Tongue (tissue), 2 donors: Measurements from ENCODE around the gene P2RX6. TPM values are rescaled to one million over a fixed set of nuclear protein-coding genes. Genes with fewer than 3 reads are reported as not detected.

Experiments used
- DNase-seq: peaks from one replicate; pipeline ENCODE4 v3.0.0-alpha.2; 2015
- total RNA-seq: library from RNA; depleted of rRNA; stranded (reverse); fragments of >200 nt; gene quantifications from one replicate; pipeline ENCODE4 v1.2.3, GENCODE V29; 2014

P2RX6 gene
- total RNA-seq, 1 donor from 2014 or later = 19.3 TPM

GRCh38 chr22:20979940-20980453, 35.0 kb upstream of the P2RX6 start:
- DNase-seq = no peak

GRCh38 chr22:20980523-20980922, 34.4 kb upstream of the P2RX6 start:
- DNase-seq = no peak

GRCh38 chr22:20980938-20981722, 33.8 kb upstream of the P2RX6 start:
- no peak for DNase-seq

DNA sequence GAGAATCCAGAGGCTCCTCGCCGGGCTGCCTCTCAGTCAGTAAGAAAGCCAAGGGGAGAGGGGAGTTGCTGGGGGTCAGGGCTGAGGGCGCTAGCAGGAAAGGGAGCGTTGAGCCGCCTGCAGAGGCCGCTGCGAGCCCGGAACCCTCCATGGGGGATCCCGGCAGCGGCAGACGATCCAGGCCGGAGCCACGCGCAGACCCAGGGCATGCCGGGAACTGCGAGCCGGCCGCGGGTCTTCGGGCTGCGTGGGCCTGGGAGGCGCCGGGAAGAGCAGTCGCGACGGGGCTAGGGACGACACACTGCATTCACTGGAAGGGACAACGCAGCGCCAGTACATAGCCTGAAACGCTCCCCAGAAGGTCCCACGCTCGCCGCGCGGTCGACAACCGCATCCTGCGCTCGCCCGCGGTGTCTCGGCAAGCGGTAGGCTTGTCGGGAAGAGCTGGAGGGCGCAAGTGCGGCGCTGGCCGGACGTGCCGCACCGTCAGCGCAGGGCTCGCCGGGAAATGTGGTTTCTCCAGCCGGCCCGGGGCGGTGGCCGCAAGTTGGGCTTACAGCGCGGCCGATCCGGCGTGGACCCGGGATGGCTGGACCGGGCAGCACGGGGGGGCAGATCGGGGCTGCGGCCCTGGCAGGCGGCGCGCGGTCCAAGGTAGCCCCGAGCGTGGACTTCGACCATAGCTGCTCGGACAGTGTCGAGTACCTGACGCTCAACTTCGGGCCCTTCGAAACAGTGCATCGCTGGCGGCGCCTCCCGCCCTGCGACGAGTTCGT, 33.0 kb upstream of the P2RX6 start, which contains the start of gene LZTR1:
LZTR1 (plus strand) TSS at position 511 of the 776 bp plus-strand sequence; CDS start at position 586, 75 bp downstream.
- DNase-seq = peak; percentile 91

DNA sequence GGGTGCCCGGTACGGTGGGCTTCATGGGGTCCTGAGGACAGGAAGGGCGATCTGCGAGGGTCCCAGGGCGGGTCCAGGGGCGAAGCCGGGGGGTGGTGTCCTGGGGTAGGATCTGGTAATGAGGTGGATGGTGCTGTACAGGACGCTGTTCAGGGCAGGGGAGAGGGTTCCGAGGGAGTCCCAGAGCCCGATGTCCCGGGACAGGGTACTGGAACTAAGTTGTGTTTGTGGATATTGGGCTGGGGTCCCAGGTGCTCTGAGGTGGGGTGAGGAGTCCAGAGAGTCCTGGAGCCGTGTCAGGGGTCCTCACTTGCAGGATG, 32.4 kb upstream of the P2RX6 start:
- no peak for DNase-seq

DNA sequence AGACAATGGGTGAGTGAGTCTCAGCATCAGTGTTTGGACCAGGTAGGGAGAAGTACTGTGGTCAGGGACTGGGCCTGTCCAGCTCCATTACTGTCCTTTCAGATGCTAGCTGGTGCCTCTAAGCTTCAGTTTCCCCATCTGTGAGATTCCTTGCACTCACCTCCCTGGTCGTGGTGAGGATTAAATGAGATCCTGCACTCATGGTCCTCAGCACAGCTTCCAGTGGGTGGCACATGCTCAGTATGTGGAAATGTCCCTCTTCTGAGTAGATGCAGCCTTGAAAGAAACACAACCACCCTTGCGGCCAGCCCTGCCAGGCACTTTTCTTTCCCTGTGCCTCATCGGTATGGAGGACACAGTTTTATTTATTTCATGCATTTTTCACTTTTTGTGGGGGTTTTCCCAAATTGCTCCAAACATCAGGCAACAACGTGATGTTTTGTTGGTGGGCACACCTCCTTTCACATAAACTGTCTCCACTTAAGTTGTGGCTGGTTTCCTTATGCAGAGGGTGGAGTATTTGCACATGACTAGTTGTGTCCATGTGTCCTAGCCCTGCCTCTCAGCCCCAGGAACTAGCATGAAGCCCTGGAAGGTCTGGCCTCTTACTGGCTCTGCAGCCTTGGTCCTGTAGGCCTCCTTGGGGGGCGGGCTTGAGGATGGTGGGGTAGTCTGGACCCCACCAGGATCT, 31.7 kb upstream of the P2RX6 start:
- no peak for DNase-seq

- DNase-seq = no peak
These were observed 29.2 kb upstream of the P2RX6 start for GRCh38 chr22:20985720-20986119.

DNA sequence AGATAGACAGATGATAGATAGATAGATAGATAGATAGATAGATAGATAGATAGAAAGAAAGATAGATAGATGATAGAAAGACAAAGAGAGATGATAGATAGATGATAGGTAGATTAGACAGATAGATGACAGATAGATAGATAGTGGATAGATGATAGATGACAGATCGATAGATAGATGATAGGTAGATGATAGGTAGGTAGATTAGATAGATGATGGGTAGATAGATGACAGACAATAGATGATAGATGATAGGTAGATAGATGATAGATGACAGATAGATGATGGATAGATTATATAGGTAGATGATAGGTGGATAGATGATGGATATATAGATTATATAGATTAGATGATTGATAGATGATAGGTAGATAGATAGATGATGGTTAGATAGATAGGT, 28.6 kb upstream of the P2RX6 start:
- no peak for DNase-seq

DNA sequence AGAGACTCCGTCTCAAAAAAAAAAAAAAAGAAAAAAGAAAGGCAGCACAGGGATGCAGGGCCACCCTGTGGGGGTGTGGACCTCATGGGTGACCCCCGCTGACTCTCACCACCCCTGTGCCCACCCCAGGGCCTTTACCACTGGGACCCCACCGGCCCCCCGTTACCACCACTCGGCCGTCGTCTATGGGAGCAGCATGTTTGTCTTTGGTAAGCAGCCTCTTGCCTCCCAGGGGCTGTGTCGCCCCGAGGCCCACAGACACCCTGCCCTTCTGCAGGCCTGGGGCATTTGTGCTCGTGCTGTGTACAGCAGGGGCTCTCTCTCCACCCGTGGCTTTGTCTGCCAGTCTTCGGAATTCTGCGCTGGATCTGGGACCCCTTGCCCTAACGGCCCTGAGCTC, 27.6 kb upstream of the P2RX6 start:
- DNase-seq = no peak

- DNase-seq = no peak
These were observed 26.2 kb upstream of the P2RX6 start for GRCh38 chr22:20988573-20989322.

GRCh38 chr22:20989323-20990138, 25.4 kb upstream of the P2RX6 start:
- no peak for DNase-seq

DNA sequence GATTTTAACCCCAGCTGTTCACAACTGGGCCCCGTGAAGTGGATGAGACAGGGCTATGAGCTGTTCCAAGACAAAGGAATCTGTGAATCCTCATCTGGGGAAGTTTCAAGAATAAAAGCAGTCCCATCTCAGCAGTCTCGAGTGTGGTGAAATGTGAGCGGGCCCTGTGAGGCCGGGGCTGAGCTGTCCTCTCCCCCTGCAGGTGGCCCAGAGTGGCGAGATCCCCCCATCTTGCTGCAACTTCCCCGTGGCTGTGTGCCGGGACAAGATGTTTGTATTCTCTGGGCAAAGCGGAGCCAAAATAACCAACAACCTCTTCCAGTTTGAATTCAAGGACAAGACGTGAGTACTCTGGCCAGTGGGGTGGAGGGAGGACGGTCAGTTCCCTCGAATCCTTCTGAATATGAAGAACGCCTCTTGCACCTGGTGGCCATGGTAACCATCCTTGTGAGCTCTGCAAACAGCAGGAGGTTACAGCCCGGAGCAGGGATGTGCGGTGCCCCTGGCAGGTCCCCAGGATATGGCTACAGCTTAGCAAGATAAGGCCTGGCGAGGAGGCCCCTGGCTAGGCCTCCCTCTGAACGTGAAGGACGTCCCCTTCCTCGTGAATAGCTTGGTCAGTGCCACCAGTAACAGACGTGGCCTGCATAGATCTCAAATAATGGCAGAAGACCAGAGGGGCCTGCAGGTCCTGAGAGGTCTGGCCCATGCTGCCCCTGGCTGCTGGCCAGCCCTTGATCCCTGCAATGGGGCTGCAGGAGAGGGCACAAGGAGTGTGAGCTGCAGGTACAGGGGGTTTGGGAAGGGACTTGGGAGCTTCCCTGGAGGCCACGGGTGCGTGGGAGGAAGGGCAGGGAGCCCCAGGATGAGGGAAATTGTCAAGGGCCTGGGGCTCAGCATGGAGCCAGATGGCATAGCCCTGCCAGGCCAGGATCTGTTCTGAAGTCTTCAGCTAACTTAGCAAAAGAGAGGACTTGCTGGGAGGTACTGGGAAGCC, 24.5 kb upstream of the P2RX6 start:
- no peak for DNase-seq

GRCh38 chr22:20991252-20992055, 23.5 kb upstream of the P2RX6 start:
- no peak for DNase-seq

GRCh38 chr22:20992056-20992442, 22.9 kb upstream of the P2RX6 start:
- DNase-seq = no peak

- DNase-seq = no peak
These were observed 22.3 kb upstream of the P2RX6 start for GRCh38 chr22:20992456-20993303.

- DNase-seq = no peak
These were observed 21.4 kb upstream of the P2RX6 start for GRCh38 chr22:20993304-20994127.
